Activated effector memory CD4-positive, alpha-beta T cell treated with anti-CD3 and anti-CD28 coated beads, Interleukin-2, amount 50 U/mL, for 16 hours (primary cell): ENCODE measurements around the gene CPTP.

Experiments used
- DNase-seq: peaks from one replicate; pipeline ENCODE4 v3.0.0-alpha.2; 2020

Gene CPTP

GRCh38 chr1:1324524-1325287 is at the start of gene CPTP, which contains the start of gene INTS11:
Gene CPTP, plus strand, starts transcription at chr1:1324802. Its CDS starts 2,109 bp downstream, at chr1:1326911.
Gene INTS11, minus strand, starts transcription at chr1:1324660. Its CDS starts 52 bp downstream, at chr1:1324608.
- peak; percentile 99 for DNase-seq

- no peak for DNase-seq
Measured at GRCh38 chr1:1274931-1275431, 49.6 kb upstream of the CPTP start.

- no peak for DNase-seq
Measured at GRCh38 chr1:1275836-1276235, 48.8 kb upstream of the CPTP start.

- no peak for DNase-seq
Measured at GRCh38 chr1:1278620-1279019, 46.0 kb upstream of the CPTP start.

- DNase-seq: no peak
Measured at GRCh38 chr1:1279028-1279427, 45.6 kb upstream of the CPTP start.

DNA sequence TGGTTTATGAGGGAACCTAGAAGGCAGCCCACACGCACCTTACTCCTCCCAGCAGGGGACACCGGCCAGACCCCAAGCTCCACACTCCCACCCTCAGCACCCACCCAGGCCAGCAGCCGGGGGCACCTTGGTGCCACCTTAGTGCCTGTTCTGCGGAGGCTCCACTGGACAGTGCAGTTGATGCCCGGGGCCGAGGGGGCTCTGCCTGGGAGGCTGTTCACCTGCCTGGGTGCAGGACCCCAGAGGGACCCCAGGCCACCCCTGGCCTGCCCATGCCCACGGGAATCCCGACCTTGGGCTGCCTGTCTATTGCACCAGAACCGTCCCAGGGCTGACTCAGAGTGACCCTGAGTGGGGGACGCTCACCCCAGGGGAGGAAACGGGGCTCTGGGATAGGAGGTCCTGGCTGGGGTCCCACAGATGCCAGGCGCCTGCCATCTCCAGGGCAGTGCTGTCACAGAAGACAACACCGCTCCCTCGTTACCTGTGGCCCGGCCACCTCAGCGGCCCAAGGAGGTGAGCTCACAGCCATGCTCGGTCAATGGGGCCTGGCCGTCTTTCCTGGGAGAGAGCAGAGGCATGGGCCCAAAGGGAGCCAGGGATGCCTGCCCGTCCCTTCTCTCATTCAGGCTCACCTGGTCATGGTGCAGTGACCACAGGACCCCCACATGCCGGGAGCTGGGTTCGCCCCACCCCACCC is 43.7 kb upstream of the CPTP start:
- DNase-seq: no peak

GRCh38 chr1:1281533-1282321 is 42.9 kb upstream of the CPTP start:
- DNase-seq: no peak

- no peak for DNase-seq
Measured at GRCh38 chr1:1282998-1283397, 41.6 kb upstream of the CPTP start.

DNA sequence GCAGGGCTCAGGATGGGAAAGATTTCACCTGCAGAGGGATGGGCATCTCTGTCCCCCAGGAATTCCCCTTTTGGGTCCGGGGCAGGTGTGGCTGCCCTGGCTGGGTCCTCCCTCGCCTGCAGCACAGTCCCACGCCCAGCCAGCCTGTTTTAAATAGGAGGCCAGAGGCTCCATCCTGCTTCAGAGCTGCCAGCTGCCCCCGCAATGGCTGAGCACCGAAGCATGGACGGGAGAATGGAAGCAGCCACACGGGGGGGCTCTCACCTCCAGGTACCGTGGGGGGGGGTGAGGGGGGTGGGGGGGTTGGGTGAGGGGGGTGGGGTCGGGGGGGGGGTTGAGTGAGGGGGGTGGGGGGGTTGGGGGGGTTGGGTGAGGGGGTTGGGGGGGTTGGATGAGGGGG is 40.8 kb upstream of the CPTP start:
- no peak for DNase-seq

GRCh38 chr1:1284221-1285101 is 40.1 kb upstream of the CPTP start:
- no peak for DNase-seq

GRCh38 chr1:1285102-1285571 is 39.5 kb upstream of the CPTP start:
- DNase-seq: no peak

DNA sequence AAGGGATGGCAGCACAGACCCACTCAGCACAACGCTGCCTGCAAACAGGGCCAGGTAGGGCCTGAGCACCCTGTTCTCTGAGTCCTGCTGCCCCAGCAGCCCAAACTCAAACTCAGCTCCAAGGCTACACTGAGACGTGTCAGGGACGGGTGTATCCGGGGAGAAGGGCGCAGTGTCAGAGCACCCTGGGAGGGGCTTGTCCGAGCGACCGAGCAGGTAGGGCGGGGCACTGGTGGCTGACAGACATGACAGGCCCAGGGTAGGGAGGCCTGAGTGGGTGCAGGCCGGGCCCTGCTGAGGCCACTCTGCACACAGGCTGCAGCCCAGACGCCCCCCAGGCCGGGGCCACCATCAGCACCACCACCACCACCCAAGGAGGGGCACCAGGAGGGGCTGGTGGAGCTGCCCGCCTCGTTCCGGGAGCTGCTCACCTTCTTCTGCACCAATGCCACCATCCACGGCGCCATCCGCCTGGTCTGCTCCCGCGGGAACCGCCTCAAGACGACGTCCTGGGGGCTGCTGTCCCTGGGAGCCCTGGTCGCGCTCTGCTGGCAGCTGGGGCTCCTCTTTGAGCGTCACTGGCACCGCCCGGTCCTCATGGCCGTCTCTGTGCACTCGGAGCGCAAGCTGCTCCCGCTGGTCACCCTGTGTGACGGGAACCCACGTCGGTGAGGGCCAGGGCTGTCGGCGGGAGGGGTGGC is 38.8 kb upstream of the CPTP start:
- no peak for DNase-seq

DNA sequence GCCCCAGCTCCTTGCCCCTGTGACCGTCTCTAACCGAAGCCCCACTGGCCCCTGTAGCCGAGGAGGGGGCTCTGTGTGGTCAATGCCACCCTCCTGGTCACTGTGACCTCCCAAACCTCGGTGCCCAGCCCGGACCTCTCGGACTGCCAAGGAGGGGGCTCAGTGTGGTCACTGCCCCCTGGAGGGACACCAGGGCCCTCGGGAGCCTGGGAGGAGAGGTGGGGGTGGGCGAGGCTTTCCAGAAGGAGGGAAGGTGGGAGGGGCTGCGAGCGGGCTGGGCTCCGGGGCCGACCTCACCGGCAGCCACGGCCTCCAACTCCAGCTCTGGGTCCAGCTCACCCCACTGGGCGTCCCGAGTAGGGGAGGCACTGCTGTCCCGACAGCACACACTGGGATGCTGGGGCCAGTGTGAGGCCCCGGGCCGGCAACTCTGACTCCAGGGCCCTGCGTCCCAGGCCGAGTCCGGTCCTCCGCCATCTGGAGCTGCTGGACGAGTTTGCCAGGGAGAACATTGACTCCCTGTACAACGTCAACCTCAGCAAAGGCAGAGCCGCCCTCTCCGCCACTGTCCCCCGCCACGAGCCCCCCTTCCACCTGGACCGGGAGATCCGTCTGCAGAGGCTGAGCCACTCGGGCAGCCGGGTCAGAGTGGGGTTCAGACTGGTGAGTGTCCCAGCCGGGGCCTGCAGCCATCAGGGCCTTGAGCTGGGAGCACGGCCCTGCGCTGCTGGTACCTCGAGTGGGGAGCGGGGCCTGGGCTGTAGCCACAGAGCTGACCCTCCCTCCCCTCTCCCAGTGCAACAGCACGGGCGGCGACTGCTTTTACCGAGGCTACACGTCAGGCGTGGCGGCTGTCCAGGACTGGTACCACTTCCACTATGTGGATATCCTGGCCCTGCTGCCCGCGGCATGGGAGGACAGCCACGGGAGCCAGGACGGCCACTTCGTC is 38.0 kb upstream of the CPTP start:
- DNase-seq: no peak

- no peak for DNase-seq
Measured at GRCh38 chr1:1287288-1288110, 37.1 kb upstream of the CPTP start.

DNA sequence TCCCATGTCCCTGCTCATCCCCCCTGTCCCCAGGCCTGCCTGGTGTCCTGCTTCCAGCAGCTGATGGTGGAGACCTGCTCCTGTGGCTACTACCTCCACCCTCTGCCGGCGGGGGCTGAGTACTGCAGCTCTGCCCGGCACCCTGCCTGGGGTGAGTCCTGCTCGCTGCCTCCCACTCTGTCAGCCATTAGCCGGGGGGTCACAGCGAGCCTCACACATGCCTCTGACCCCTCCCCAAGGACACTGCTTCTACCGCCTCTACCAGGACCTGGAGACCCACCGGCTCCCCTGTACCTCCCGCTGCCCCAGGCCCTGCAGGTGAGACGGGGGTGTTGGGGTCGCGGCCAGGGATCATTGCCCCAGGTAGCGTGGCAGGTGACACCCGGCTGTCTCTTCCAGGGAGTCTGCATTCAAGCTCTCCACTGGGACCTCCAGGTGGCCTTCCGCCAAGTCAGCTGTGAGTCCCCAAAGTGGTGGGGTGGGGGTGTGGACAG is 34.3 kb upstream of the CPTP start:
- peak; percentile 87 for DNase-seq

GRCh38 chr1:1291023-1291528 is 33.5 kb upstream of the CPTP start:
- DNase-seq: no peak

DNA sequence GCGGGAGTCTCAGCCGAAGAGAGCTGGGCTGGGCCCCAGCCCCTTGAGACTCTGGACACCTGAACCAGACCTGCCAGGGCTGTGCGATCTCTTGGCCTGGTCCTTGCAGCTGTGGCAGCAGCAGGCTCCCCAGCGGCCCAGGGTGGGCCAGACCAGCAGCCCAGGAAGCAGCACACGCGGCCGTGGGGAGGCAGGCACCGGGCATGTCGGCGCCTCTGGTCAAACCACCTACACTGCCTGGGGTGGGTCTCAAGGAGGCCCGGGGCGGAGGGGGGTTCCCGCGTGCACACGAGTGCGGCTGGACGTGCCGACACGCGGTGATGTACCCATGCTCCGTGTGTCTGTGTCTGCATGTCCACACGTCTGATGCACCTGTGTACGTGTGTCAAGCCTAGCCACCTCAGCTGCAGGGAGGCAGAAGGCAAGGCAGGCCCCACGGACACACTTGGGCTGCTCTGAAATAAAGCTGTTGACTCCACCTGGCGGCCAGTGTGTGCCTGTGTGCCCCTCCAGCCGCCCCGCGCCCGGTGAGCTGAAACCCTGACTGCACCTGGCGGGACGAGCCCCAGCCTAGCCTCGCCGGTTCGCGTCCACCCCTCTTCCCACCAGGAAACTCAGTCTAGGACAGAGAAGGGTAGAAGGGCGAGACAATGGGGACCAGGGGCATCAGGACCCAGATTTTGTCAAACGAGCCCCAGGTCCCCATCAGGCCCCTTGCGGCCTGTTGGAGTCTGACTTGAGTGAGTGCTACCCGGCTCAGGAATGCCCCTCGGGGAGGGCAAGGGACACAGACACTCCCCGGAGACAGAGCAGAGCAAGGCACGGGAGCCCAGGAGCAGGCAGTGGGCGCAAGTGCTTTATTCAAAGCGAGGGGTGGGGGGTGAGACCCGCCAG is 32.8 kb upstream of the CPTP start:
- DNase-seq: peak; percentile 87

DNA sequence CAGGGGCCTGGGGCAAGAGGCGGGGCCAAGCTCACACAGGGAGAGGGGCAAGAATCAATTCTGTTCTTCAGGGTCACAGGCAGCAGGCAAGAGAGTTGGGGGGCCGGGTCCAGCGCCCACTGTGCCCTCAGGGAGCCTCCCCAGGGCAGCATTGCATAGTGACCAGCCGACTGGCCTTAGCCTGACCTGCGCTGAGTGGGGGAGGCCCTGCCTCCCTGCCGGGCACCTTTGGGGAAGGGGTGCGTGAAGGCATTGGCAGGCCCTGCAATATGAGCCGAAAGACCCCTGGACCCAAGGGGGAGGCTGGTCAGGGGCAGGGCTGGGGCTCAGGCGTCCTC is 32.2 kb upstream of the CPTP start:
- no peak for DNase-seq
